GM12891 (cell line): ENCODE results near the gene CHID1.

Source experiments
- PAX5 ChIP-seq: IDR thresholded peaks from 2 replicates; pipeline ENCODE4 v1.6.1; 2011; ENCODE audit warnings: low read length, moderate library complexity, mild to moderate bottlenecking; ENCODE audit not compliant: insufficient read depth, severe bottlenecking
- POLR2A ChIP-seq: IDR thresholded peaks from 2 replicates; pipeline ENCODE4 v1.6.1; 2011; ENCODE audit warnings: low read depth, low read length, control low read depth
- POLR2AphosphoS5 ChIP-seq: IDR thresholded peaks from 2 replicates; pipeline ENCODE4 v1.6.1; 2011; ENCODE audit warnings: low read depth, low read length, control low read depth
- POU2F2 ChIP-seq: IDR thresholded peaks from 2 replicates; pipeline ENCODE4 v1.6.1; 2011; ENCODE audit warnings: low read depth, mild to moderate bottlenecking, control low read depth, low read length, moderate library complexity
- SPI1 ChIP-seq: IDR thresholded peaks from 2 replicates; pipeline ENCODE4 v1.6.1; 2011; ENCODE audit warnings: low read depth, low read length, control low read depth
- TAF1 ChIP-seq: IDR thresholded peaks from 2 replicates; pipeline ENCODE4 v1.6.1; 2011; ENCODE audit warnings: low read depth, low read length, control low read depth

DNA sequence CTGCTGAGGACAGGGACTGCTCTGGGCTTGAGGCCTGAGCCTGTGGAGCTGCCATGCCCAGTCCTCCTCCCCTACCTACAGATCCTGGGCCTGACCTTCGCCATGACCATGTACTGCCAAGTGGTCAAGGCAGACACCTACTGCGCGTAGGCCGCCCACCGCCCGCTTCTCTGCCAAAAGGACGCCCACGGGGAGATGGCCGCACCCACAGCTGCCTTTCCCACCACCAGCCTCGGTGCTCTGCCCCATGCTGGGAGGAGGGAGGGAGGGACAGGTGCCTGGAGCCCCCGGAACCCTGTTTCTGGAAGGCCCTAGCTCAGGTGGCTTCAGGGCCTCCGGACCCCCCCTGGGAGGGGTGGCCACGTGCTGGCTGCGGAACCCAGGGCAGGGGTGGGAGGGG lies 44.1 kb downstream of the CHID1 start:
- TF ChIP-seq POLR2AphosphoS5 (no peak), POLR2A (no peak), TAF1 (no peak), POU2F2 (no peak), SPI1 (no peak), PAX5 (no peak)
